H9 (cell line): ENCODE results near the gene PDIA6. TPM values are rescaled to one million over a fixed set of nuclear protein-coding genes. Genes with fewer than 3 reads are reported as not detected.

Experiments used
- DNase-seq: peaks from one replicate; pipeline ENCODE4 v3.0.0-alpha.2; 2017
- H2AFZ ChIP-seq: one replicate; pipeline ENCODE4 v1.6.1; 2013; ENCODE audit warnings: mild to moderate bottlenecking, low read length, control low read depth, moderate library complexity
- H2AK5ac ChIP-seq: 2 replicates; pipeline ENCODE4 v1.6.1; 2013; ENCODE audit warnings: low read length, control low read depth, mixed read lengths; ENCODE audit not compliant: insufficient read length
- H2BK120ac ChIP-seq: one replicate; pipeline ENCODE4 v1.6.1; 2013; ENCODE audit warnings: low read depth, mild to moderate bottlenecking, low read length, control low read depth, inconsistent platforms; ENCODE audit not compliant: poor library complexity, severe bottlenecking
- H2BK12ac ChIP-seq: 2 replicates; pipeline ENCODE4 v1.6.1; 2013; ENCODE audit warnings: low read length, control low read depth, mixed read lengths, low read depth; ENCODE audit not compliant: insufficient read length
- H2BK15ac ChIP-seq: 2 replicates; pipeline ENCODE4 v1.6.1; 2013; ENCODE audit warnings: low read depth, low read length, control low read depth
- H2BK20ac ChIP-seq: one replicate; pipeline ENCODE4 v1.6.1; 2013; ENCODE audit warnings: low read depth, mild to moderate bottlenecking, low read length, control low read depth, inconsistent platforms; ENCODE audit not compliant: poor library complexity, severe bottlenecking
- H2BK5ac ChIP-seq: 2 replicates; pipeline ENCODE4 v1.6.1; 2013; ENCODE audit warnings: low read length, control low read depth, mixed read lengths; ENCODE audit not compliant: insufficient read length
- H3K14ac ChIP-seq: 2 replicates; pipeline ENCODE4 v1.6.1; 2013; ENCODE audit warnings: low read length, control low read depth; ENCODE audit not compliant: insufficient read depth
- H3K18ac ChIP-seq: 2 replicates; pipeline ENCODE4 v1.6.1; 2013; ENCODE audit warnings: low read depth, mild to moderate bottlenecking, mixed read lengths, low read length, control low read depth; ENCODE audit not compliant: insufficient read length
- H3K23ac ChIP-seq: 2 replicates; pipeline ENCODE4 v1.6.1; 2013; ENCODE audit warnings: low read length, control low read depth, mixed read lengths, low read depth; ENCODE audit not compliant: insufficient read length
- H3K23me2 ChIP-seq: 2 replicates; pipeline ENCODE4 v1.6.1; 2013; ENCODE audit warnings: low read depth, mild to moderate bottlenecking, mixed read lengths, low read length, control low read depth; ENCODE audit not compliant: insufficient read length, poor library complexity, severe bottlenecking
- H3K27ac ChIP-seq: 2 replicates; pipeline ENCODE4 v1.5.1; 2013; ENCODE audit warnings: low read length, control low read depth, mixed read lengths, low read depth; ENCODE audit not compliant: insufficient read length
- H3K27me3 ChIP-seq: 2 replicates; pipeline ENCODE4 v1.6.1; 2013; ENCODE audit warnings: low read length, control low read depth, inconsistent platforms; ENCODE audit not compliant: insufficient read depth
- H3K4ac ChIP-seq: 2 replicates; pipeline ENCODE4 v1.6.1; 2013; ENCODE audit warnings: low read depth, mild to moderate bottlenecking, control low read depth, inconsistent platforms, low read length, moderate library complexity
- H3K4me1 ChIP-seq: 2 replicates; pipeline ENCODE4 v1.6.1; 2013; ENCODE audit warnings: low read length, control low read depth, inconsistent platforms; ENCODE audit not compliant: insufficient read depth
- H3K4me2 ChIP-seq: 2 replicates; pipeline ENCODE4 v1.6.1; 2013; ENCODE audit warnings: low read length, control low read depth, mixed read lengths; ENCODE audit not compliant: insufficient read length, insufficient read depth
- H3K56ac ChIP-seq: 2 replicates; pipeline ENCODE4 v1.6.1; 2013; ENCODE audit warnings: low read depth, mild to moderate bottlenecking, mixed read lengths, low read length, control low read depth; ENCODE audit not compliant: insufficient read length
- H3K79me1 ChIP-seq: 2 replicates; pipeline ENCODE4 v1.6.1; 2013; ENCODE audit warnings: low read depth, mild to moderate bottlenecking, moderate library complexity, low read length, control low read depth, inconsistent platforms; ENCODE audit not compliant: insufficient read depth, poor library complexity, severe bottlenecking
- H3K79me2 ChIP-seq: 2 replicates; pipeline ENCODE4 v1.6.1; 2013; ENCODE audit warnings: low read length, control low read depth, inconsistent platforms; ENCODE audit not compliant: insufficient read depth
- H3K9ac ChIP-seq: 2 replicates; pipeline ENCODE4 v1.6.1; 2013; ENCODE audit warnings: low read length, control low read depth, mixed read lengths; ENCODE audit not compliant: insufficient read length; ENCODE audit errors: extremely low read depth
- H3K9me3 ChIP-seq: one replicate; pipeline ENCODE4 v1.6.1; 2013; ENCODE audit warnings: low read depth, low read length, inconsistent platforms; ENCODE audit not compliant: control insufficient read depth
- H3T11ph ChIP-seq: one replicate; pipeline ENCODE4 v1.6.1; 2013; ENCODE audit warnings: mild to moderate bottlenecking, low read length, control low read depth, inconsistent platforms
- H4K20me1 ChIP-seq: one replicate; pipeline ENCODE4 v1.6.1; 2013; ENCODE audit not compliant: control insufficient read depth, insufficient read length, insufficient read depth
- H4K5ac ChIP-seq: 2 replicates; pipeline ENCODE4 v1.6.1; 2013; ENCODE audit warnings: low read depth, mild to moderate bottlenecking, mixed read lengths, low read length, control low read depth; ENCODE audit not compliant: insufficient read length
- H4K8ac ChIP-seq: replicated peaks from 2 replicates; pipeline ENCODE4 v1.6.1; 2013; ENCODE audit warnings: low read length, control low read depth, mixed read lengths, low read depth; ENCODE audit not compliant: insufficient read length
- H4K91ac ChIP-seq: 2 replicates; pipeline ENCODE4 v1.6.1; 2013; ENCODE audit warnings: low read depth, mild to moderate bottlenecking, moderate library complexity, mixed read lengths, low read length, control low read depth; ENCODE audit not compliant: insufficient read length
- H3K27ac Mint-ChIP-seq, 3 experiments: 2 replicates in 2 of 3; 3 replicates in 1 of 3; pipeline ENCODE4 v1.8.0; 2020 to 2021; ENCODE audit warnings: mixed read lengths in 3 of 3, mild to moderate bottlenecking in 1 of 3, moderate library complexity in 1 of 3
- H3K27me3 Mint-ChIP-seq: 2 replicates; pipeline ENCODE4 v1.8.0; 2021; ENCODE audit warnings: low read depth, mild to moderate bottlenecking, moderate library complexity, mixed read lengths
- H3K36me3 Mint-ChIP-seq, 3 experiments: 2 replicates in 2 of 3; 3 replicates in 1 of 3; pipeline ENCODE4 v1.8.0; 2020 to 2021; ENCODE audit warnings: low read depth in 3 of 3, mixed read lengths in 3 of 3; ENCODE audit not compliant: insufficient read depth in 1 of 3
- H3K4me1 Mint-ChIP-seq, 2 experiments: 2 replicates each; pipeline ENCODE4 v1.8.0; 2020; ENCODE audit warnings: mixed read lengths in 2 of 2
- H3K4me3 Mint-ChIP-seq, 2 experiments: 2 replicates in 1 of 2; 3 replicates in 1 of 2; pipeline ENCODE4 v1.8.0; 2020 to 2021; ENCODE audit warnings: mild to moderate bottlenecking in 2 of 2, mixed read lengths in 2 of 2, moderate library complexity in 1 of 2
- H3K9me3 Mint-ChIP-seq, 2 experiments: 2 replicates in 1 of 2; 3 replicates in 1 of 2; pipeline ENCODE4 v1.8.0; 2020; ENCODE audit warnings: mild to moderate bottlenecking in 2 of 2, mixed read lengths in 2 of 2, moderate library complexity in 1 of 2
- CTCF ChIP-seq: fragments of 200-600 bp; sonication (generic); conservative IDR thresholded peaks from 3 replicates; pipeline ENCODE4 v1.8.0; 2021; ENCODE audit warnings: antibody characterized with exemption, mild to moderate bottlenecking
- whole genome bisulfite sequencing: extraction: QIAGEN DNeasy Blood & Tissue Kit; methylation state at CpG from one replicate; pipeline ENCODE4 v1.1.7; 2013; ENCODE audit warnings: missing lambda C conversion rate, low lambda C conversion rate, mixed read lengths; ENCODE audit not compliant: insufficient read length; ENCODE audit errors: extremely low coverage; 5-methylcytosine and 5-hydroxymethylcytosine counted together
- total RNA-seq: library from RNA; stranded (reverse); gene quantifications from 2 replicates; pipeline ENCODE4 v1.2.1, GENCODE V29; 2021

Gene PDIA6
- total RNA-seq, 1 experiment from 2014 or later = 301 TPM

DNA sequence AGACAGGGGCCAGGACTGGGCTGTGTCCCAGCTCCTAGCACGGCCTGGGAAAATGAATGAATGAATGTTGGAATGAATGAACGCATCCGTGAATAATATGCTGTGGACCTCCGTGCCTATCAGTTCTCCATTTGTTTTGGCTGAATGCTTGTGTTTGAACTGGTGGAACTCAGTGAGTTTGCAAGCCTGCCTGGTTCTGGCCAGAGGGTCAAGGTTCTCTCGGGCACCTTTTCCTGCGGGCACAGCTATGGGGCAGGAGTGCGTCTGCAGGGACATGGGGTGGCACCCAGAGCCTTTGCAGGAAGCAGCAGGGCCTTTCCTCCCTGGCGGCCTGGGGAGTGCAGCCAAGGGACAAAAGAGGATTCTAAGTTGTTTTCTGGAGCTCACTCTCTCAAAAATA, 17.6 kb upstream of the PDIA6 start:
- Histone ChIP-seq H3K18ac (no peak overlapping the region), H3K23me2 (no peaks in the 10 kb centered on the region), H3K27ac (no peak overlapping the region), H4K20me1 (no peaks in the 10 kb centered on the region), H2BK120ac (no peak overlapping the region), H3K14ac (no peak overlapping the region), H2BK5ac (no peak overlapping the region), H3K9ac (no peak overlapping the region), H3K79me2 (no peaks in the 10 kb centered on the region), H3K4me1 (no peaks in the 10 kb centered on the region; the same call in 1 of the 2 replicates), H3K9me3 (no peaks in the 10 kb centered on the region), H3K4ac (no peak overlapping the region), H3K23ac (no peak overlapping the region), H3T11ph (no peak overlapping the region), H4K91ac (no peak overlapping the region), H2BK15ac (no peak overlapping the region), H4K5ac (no peak overlapping the region), H3K27me3 (no peaks in the 10 kb centered on the region), H4K8ac (no peak overlapping the region), H3K56ac (no peak overlapping the region), H3K79me1 (no peaks in the 10 kb centered on the region), H3K4me2 (no peak overlapping the region), H2BK20ac (no peak overlapping the region), H2AFZ (no peak overlapping the region), H2BK12ac (no peak overlapping the region), H2AK5ac (no peak overlapping the region)
- no peak for TF ChIP-seq CTCF
- Mint-ChIP-seq H3K4me1 (peaks cover 12 to 14% of the 10 kb centered on the region in 2 experiments), H3K27me3 (peaks cover 48% of the 10 kb centered on the region), H3K4me3 (no peak overlapping the region), H3K27ac (no peak overlapping the region), H3K36me3 (no peaks in the 10 kb centered on the region), H3K9me3 (no peaks in the 10 kb centered on the region)
- DNase-seq = no peak
- no CpG with 5 or more reads among the region's 8 CpGs for WGBS
